Neural progenitor cell (in vitro differentiated cells): Measurements from ENCODE around the gene NOTUM. TPM values are rescaled to one million over a fixed set of nuclear protein-coding genes. Genes with fewer than 3 reads are reported as not detected.
A peak's percentile ranks its signal among the peaks of the same experiment; 100 is the strongest.

ENCODE experiments used
- DNase-seq: peaks from one replicate; pipeline ENCODE4 v3.0.0-alpha.2; 2016; ENCODE audit warnings: low spot score
- H2AFZ ChIP-seq: fragments of 200-600 bp; sonication (generic); replicated peaks from 2 replicates; pipeline ENCODE4 v1.6.1; 2016; ENCODE audit warnings: antibody characterized with exemption
- H3F3A ChIP-seq: fragments of 200-600 bp; sonication (generic); 2 replicates; pipeline ENCODE4 v1.6.1; 2016; ENCODE audit warnings: antibody characterized with exemption, low read depth
- H3K27ac ChIP-seq: fragments of 200-600 bp; sonication (generic); 2 replicates; pipeline ENCODE4 v1.5.1; 2016; ENCODE audit warnings: mild to moderate bottlenecking
- H3K27me3 ChIP-seq: fragments of 200-600 bp; sonication (generic); 2 replicates; pipeline ENCODE4 v1.6.1; 2016; ENCODE audit warnings: mild to moderate bottlenecking, moderate library complexity
- H3K36me3 ChIP-seq: fragments of 200-600 bp; sonication (generic); 2 replicates; pipeline ENCODE4 v1.5.1; 2016
- H3K4me1 ChIP-seq: fragments of 200-600 bp; sonication (generic); 2 replicates; pipeline ENCODE4 v1.6.1; 2016; ENCODE audit warnings: mixed run types
- H3K4me2 ChIP-seq: fragments of 200-600 bp; sonication (generic); 2 replicates; pipeline ENCODE4 v1.6.1; 2016
- H3K4me3 ChIP-seq: fragments of 200-600 bp; sonication (generic); 2 replicates; pipeline ENCODE4 v1.5.1; 2016
- H3K79me2 ChIP-seq: fragments of 200-600 bp; sonication (generic); 2 replicates; pipeline ENCODE4 v1.6.1; 2016; ENCODE audit warnings: low read depth
- H3K9ac ChIP-seq: fragments of 200-600 bp; sonication (generic); 2 replicates; pipeline ENCODE4 v1.6.1; 2016
- H3K9me3 ChIP-seq: fragments of 200-600 bp; sonication (generic); 2 replicates; pipeline ENCODE4 v1.5.1; 2016; ENCODE audit warnings: low read depth
- H4K20me1 ChIP-seq: fragments of 200-600 bp; sonication (generic); 2 replicates; pipeline ENCODE4 v1.6.1; 2016; ENCODE audit warnings: low read depth
- H3K27ac Mint-ChIP-seq: 3 replicates; pipeline ENCODE4 v1.8.0; 2021; ENCODE audit warnings: mixed read lengths
- H3K27me3 Mint-ChIP-seq: 2 replicates; pipeline ENCODE4 v1.8.0; 2022; ENCODE audit warnings: low read depth, mild to moderate bottlenecking, inconsistent platforms, moderate library complexity, mixed read lengths; ENCODE audit not compliant: insufficient read depth
- H3K36me3 Mint-ChIP-seq: 3 replicates; pipeline ENCODE4 v1.8.0; 2021; ENCODE audit warnings: mixed read lengths
- H3K4me1 Mint-ChIP-seq: 3 replicates; pipeline ENCODE4 v1.8.0; 2021; ENCODE audit warnings: mixed read lengths
- H3K4me3 Mint-ChIP-seq: 3 replicates; pipeline ENCODE4 v1.8.0; 2021; ENCODE audit warnings: mild to moderate bottlenecking, moderate library complexity, mixed read lengths
- H3K9me3 Mint-ChIP-seq: 3 replicates; pipeline ENCODE4 v1.8.0; 2020; ENCODE audit warnings: mixed read lengths
- CTCF ChIP-seq: fragments of 200-600 bp; sonication (generic); IDR thresholded peaks from 2 replicates; pipeline ENCODE4 v1.5.1; 2017; ENCODE audit warnings: antibody characterized with exemption, mild to moderate bottlenecking
- EZH2 ChIP-seq: fragments of 200-600 bp; sonication (generic); IDR thresholded peaks from 2 replicates; pipeline ENCODE4 v1.6.1; 2017; ENCODE audit warnings: antibody characterized with exemption, mild to moderate bottlenecking, moderate library complexity
- EZH2phosphoT487 ChIP-seq: fragments of 200-600 bp; sonication (generic); IDR thresholded peaks from 2 replicates; pipeline ENCODE4 v1.6.1; 2017; ENCODE audit warnings: antibody characterized with exemption
- total RNA-seq: library from RNA; depleted of rRNA; stranded (reverse); fragments of >200 nt; gene quantifications from 2 replicates; pipeline ENCODE4 v1.2.3, GENCODE V29; 2015; ENCODE audit warnings: low replicate concordance

Gene NOTUM
- total RNA-seq, 1 donor from 2014 or later = not detected

GRCh38 chr17:81968396-81968745, 7.4 kb upstream of the NOTUM start:
- Histone ChIP-seq H3K4me1 (peaks cover 22% of the 10 kb centered on the region), H3K27ac (no peak overlapping the region), H3K4me3 (no peak overlapping the region), H3K9me3 (no peaks in the 10 kb centered on the region), H3K36me3 (no peaks in the 10 kb centered on the region), H3K79me2 (no peaks in the 10 kb centered on the region), H3K27me3 (peaks cover 75% of the 10 kb centered on the region), H4K20me1 (no peaks in the 10 kb centered on the region), H3F3A (peaks cover 19% of the 10 kb centered on the region), H3K9ac (no peak overlapping the region), H2AFZ (no peak overlapping the region), H3K4me2 (peak overlapping the region; percentile 47)
- H3K4me1 Mint-ChIP-seq = peaks cover 37% of the 10 kb centered on the region
- H3K4me3 Mint-ChIP-seq = peak overlapping the region; percentile 73
- peaks cover 20% of the 10 kb centered on the region for H3K27me3 Mint-ChIP-seq
- no peak for DNase-seq
- peaks cover 9% of the 10 kb centered on the region for H3K9me3 Mint-ChIP-seq
- TF ChIP-seq EZH2phosphoT487 (no peak), CTCF (no peak), EZH2 (no peak)
- no peaks in the 10 kb centered on the region for H3K36me3 Mint-ChIP-seq
- peak overlapping the region; percentile 81 for H3K27ac Mint-ChIP-seq

- Histone ChIP-seq H3K9me3 (no peaks in the 10 kb centered on the region), H3K79me2 (no peaks in the 10 kb centered on the region), H3K4me3 (no peak overlapping the region), H2AFZ (no peak overlapping the region), H3K4me1 (peaks cover 22% of the 10 kb centered on the region), H3K4me2 (peak overlapping the region; percentile 47), H3K27ac (no peak overlapping the region), H3F3A (peaks cover 19% of the 10 kb centered on the region), H3K9ac (no peak overlapping the region), H4K20me1 (no peaks in the 10 kb centered on the region), H3K27me3 (peaks cover 81% of the 10 kb centered on the region), H3K36me3 (no peaks in the 10 kb centered on the region)
- Mint-ChIP-seq H3K36me3 (no peaks in the 10 kb centered on the region), H3K4me3 (peak overlapping the region; percentile 73), H3K4me1 (peaks cover 39% of the 10 kb centered on the region), H3K9me3 (peaks cover 8% of the 10 kb centered on the region), H3K27ac (peak overlapping the region; percentile 81), H3K27me3 (peaks cover 23% of the 10 kb centered on the region)
- DNase-seq = peak; percentile 94
- TF ChIP-seq CTCF (no peak), EZH2 (no peak), EZH2phosphoT487 (no peak)
Measured at GRCh38 chr17:81967533-81968395, 6.8 kb upstream of the NOTUM start.

GRCh38 chr17:81967244-81967532, 6.2 kb upstream of the NOTUM start:
- Histone ChIP-seq H3F3A (peaks cover 25% of the 10 kb centered on the region), H3K27ac (no peak overlapping the region), H3K79me2 (no peaks in the 10 kb centered on the region), H3K27me3 (peaks cover 87% of the 10 kb centered on the region), H2AFZ (no peak overlapping the region), H3K4me1 (peaks cover 24% of the 10 kb centered on the region), H3K9me3 (no peaks in the 10 kb centered on the region), H3K4me3 (peak overlapping the region; percentile 8), H3K4me2 (peak overlapping the region; percentile 47), H3K9ac (no peak overlapping the region), H4K20me1 (peaks cover 4% of the 10 kb centered on the region), H3K36me3 (no peaks in the 10 kb centered on the region)
- DNase-seq = no peak
- TF ChIP-seq EZH2phosphoT487 = no peak
- TF ChIP-seq EZH2 = no peak
- no peak for TF ChIP-seq CTCF
- peaks cover 3% of the 10 kb centered on the region for H3K9me3 Mint-ChIP-seq
- H3K4me3 Mint-ChIP-seq = no peak overlapping the region
- no peak overlapping the region for H3K27ac Mint-ChIP-seq
- no peaks in the 10 kb centered on the region for H3K36me3 Mint-ChIP-seq
- H3K4me1 Mint-ChIP-seq = peaks cover 42% of the 10 kb centered on the region
- H3K27me3 Mint-ChIP-seq = peaks cover 25% of the 10 kb centered on the region
